AG04449 (cell line): ENCODE results near the gene ODAD3.

Experiments
- CTCF ChIA-PET: fragments of 350-600 bp; formaldehyde crosslinking; extraction: SDS; loops from one replicate; lab custom pipeline; 2021; ENCODE audit warnings: antibody characterized with exemption; lab: Yijun Ruan, JAX
- POLR2A ChIA-PET: fragments of 400-600, 350-600 bp; formaldehyde crosslinking; extraction: SDS; loops from one replicate; lab custom pipeline; 2020; ENCODE audit warnings: antibody characterized with exemption, inconsistent platforms; lab: Yijun Ruan, JAX
- DNase-seq: peaks from one replicate; pipeline ENCODE4 v3.0.0-alpha.2; 2010; ENCODE audit warnings: low read depth, low spot score
- H3K4me3 ChIP-seq: 2 replicates; pipeline ENCODE4 v1.5.1; 2011; ENCODE audit warnings: low read depth, mild to moderate bottlenecking, control low read depth, low read length
- CTCF ChIP-seq: IDR thresholded peaks from one replicate; pipeline ENCODE4 v1.5.1; 2011; ENCODE audit warnings: mild to moderate bottlenecking, moderate library complexity, low read length, control low read depth, inconsistent platforms; ENCODE audit not compliant: insufficient read depth; ENCODE audit errors: missing control alignments

The ODAD3 gene

GRCh38 chr19:11448923-11449554, 14.1 kb upstream of the ODAD3 start:
- no peak for TF ChIP-seq CTCF
- H3K4me3 ChIP-seq, result no peak overlapping the region
- ChIA-PET CTCF (interaction anchor here (0.8 to 2.1 kb wide), 6 partner anchors 21 to 159 kb away, joined by 3 to 8 read pairs (median 4); partner anchors contain the start of gene TSPAN16), POLR2A (no interaction called here)
- no peak for DNase-seq

- ChIA-PET POLR2A (no interaction called here), CTCF (interaction anchor here (0.6 to 2.1 kb wide), 6 partner anchors 21 to 158 kb away, joined by 3 to 9 read pairs (median 6); no protein-coding TSS in a partner anchor)
- TF ChIP-seq CTCF, result no peak
- no peak for DNase-seq
- H3K4me3 ChIP-seq, result no peak overlapping the region
Observed at GRCh38 chr19:11448410-11448809, 13.5 kb upstream of the ODAD3 start.

- no peak for DNase-seq
- H3K4me3 ChIP-seq, result no peak overlapping the region
- no peak for TF ChIP-seq CTCF
- ChIA-PET POLR2A (no interaction called here), CTCF (interaction anchor here (0.6 to 2.1 kb wide), 8 partner anchors 9 to 157 kb away, joined by 3 to 9 read pairs (median 4); partner anchors contain the start of gene SWSAP1)
Observed at GRCh38 chr19:11447347-11448262, 12.7 kb upstream of the ODAD3 start.

GRCh38 chr19:11446652-11447301, 11.9 kb upstream of the ODAD3 start:
- TF ChIP-seq CTCF, result peak; percentile 84
- no peak for DNase-seq
- POLR2A ChIA-PET, result no interaction called here

GRCh38 chr19:11446271-11446651, 11.3 kb upstream of the ODAD3 start:
- CTCF ChIA-PET, result interaction anchor here (0.6 to 1.8 kb wide), 11 partner anchors 10 to 156 kb away, joined by 3 to 20 read pairs (median 4); partner anchors contain the start of genes ODAD3, PRKCSH and TSPAN16

More at GRCh38 chr19:11446652-11447301, 11.9 kb upstream of the ODAD3 start:
- H3K4me3 ChIP-seq, result no peak overlapping the region
- CTCF ChIA-PET, result interaction anchor here (1.1 to 2.1 kb wide), 12 partner anchors 8 to 157 kb away, joined by 3 to 20 read pairs (median 6); partner anchors contain the start of genes ODAD3, PRKCSH and SWSAP1

More at GRCh38 chr19:11446271-11446651, 11.3 kb upstream of the ODAD3 start:
- no peak for TF ChIP-seq CTCF
- POLR2A ChIA-PET, result no interaction called here
- no peak for DNase-seq
- no peak overlapping the region for H3K4me3 ChIP-seq
